Fibroblast of skin of right quadriceps (primary cell): ENCODE results near the gene GSTO2.

Source experiments
- DNase-seq: peaks from one replicate; pipeline ENCODE4 v3.0.0-alpha.2; 2013

Gene GSTO2

DNA sequence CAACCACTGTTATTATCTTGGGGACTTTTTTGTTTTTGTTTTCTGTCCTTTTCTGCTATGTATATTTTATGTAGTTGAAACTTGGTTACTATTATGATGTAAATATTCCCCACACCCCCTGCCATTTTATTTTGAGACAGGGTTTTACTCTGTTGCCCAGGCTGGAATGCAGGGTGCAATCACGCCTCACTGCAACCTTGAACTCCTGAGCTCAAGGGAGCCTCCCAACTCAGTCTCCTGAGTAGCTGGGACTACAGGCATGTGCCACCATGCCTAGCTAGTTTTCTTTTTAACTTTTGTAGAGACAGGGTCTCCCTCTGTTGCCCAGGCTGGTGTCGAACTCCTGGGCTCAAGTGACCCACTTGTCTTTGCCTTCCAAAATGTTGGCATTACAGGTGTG, 18.0 kb downstream of the GSTO2 start:
- DNase-seq = no peak

DNA sequence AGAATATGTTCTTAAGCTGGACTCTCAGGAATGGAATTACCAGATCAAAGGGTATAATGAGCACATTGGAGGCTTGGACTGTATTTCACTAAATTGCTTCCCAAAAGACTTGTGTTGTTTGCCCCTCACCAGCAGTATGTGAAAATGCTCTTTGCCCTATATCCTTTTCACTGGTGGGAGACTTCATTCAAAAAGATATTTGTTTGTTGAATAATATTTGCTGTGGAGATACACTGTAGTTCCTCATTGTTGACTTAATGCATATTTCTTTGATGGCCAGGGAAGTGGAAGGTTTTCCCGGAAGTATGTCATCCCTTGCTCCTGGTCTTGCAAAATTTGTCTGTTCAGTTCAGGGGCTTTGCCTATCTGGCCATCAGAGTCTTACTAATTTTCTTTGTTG, 19.4 kb downstream of the GSTO2 start:
- no peak for DNase-seq

GRCh38 chr10:104291439-104291951, 22.5 kb downstream of the GSTO2 start:
- peak; percentile 87 for DNase-seq

- peak; percentile 64 for DNase-seq
Measured at GRCh38 chr10:104293011-104293410, 24.0 kb downstream of the GSTO2 start.

DNA sequence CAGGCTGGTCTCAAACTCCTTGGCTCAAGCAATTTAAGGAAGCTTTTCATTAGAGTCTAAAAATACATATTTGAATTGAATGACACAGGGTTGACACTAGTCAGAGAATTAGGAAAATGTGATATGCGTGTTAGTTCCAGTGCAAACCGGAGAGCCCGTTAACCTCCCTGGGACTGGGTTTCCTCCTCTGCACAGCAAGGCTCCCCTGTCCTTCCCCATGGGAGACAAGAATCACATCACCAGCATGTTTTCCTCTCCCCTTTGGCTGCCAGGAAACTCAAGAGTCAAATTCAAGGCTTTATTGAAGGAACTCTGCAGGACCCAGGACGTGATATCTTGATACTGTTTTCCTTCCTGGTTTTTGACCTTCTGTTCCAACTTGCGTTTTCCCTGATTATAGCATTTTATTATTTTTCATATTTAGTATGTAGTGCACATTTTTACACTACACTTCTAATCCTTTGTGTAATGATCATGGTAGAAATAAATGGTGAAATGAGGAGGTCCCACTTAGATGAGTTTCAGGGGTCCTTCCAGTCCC, 24.9 kb downstream of the GSTO2 start:
- DNase-seq = no peak

DNA sequence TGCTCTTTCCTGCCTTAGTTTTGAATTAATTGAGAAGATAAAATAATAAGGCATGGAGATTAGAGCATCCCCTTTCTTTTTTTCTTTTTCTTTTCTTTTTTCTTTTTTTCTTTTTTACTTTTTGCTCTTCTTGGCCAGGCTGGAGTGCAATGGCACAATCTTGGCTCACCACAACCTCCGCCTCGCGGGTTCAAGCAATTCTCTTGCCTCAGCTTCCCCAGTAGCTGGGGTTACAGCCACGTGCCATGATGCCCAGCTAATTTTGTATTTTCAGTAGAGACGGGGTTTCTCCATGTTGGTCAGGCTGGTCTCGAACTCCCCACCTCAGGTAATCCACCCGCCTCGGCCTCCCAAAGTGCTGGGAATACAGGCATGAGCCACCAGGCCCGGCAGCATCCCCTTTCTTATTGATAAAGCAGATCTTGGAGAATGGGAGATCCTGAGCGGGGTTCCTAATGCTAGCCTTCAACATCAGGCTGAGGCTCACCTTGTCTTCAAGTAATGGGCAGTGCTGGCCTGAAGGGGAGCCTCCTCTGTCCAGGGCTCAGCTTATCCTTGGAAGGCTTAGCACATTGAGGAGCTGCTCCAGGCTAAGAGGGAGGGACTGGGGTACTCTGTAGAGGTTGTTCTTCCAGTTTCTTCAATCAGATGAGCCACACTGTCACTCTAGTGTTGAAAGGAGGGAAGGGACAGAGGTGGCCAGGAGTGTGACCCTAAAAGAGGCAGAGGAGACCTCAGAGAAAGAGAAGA, 27.9 kb downstream of the GSTO2 start:
- DNase-seq = no peak

- peak; percentile 93 for DNase-seq
Measured at GRCh38 chr10:104297697-104298660, 29.0 kb downstream of the GSTO2 start.

- peak; percentile 71 for DNase-seq
Measured at GRCh38 chr10:104299031-104299904, 30.3 kb downstream of the GSTO2 start.

GRCh38 chr10:104300002-104300735, 31.2 kb downstream of the GSTO2 start:
- peak; percentile 97 for DNase-seq

- peak; percentile 98 for DNase-seq
Measured at GRCh38 chr10:104300736-104301292, 31.8 kb downstream of the GSTO2 start.

DNA sequence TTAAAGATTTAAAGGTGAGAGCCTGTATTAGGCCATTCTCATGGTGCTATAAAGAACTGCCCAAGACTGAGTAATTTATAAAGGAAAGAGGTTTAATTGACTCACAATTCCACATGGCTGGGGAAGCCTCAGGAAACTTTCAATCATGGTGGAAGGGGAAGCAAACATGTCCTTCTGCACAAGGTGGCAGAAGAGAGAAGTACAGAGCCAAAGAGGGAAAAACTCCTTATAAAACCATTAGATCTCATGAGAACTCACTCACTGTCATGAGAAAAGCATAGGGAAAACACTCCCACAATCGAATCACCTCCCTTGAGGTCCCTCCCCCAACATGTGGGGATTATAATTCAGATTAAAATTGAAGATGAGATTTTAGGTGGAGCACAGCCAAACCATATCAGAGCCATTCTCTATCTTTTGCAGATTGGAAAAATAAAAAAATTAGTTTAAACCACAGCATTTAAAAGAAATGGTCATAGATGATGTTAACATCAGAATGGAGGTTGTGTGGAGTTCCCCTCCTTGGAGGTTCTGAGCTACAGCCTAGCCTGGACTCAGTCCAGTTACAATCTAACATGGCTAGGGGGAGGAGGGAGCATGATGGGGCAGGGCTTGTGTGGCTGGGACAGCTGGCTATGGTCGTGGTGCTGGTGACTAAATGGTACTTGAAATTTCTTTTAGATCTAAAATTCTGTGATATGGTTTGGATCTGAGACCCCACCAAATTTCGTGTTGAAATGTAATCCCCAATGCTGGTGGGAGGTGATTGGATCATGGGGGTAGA, 33.1 kb downstream of the GSTO2 start:
- no peak for DNase-seq

DNA sequence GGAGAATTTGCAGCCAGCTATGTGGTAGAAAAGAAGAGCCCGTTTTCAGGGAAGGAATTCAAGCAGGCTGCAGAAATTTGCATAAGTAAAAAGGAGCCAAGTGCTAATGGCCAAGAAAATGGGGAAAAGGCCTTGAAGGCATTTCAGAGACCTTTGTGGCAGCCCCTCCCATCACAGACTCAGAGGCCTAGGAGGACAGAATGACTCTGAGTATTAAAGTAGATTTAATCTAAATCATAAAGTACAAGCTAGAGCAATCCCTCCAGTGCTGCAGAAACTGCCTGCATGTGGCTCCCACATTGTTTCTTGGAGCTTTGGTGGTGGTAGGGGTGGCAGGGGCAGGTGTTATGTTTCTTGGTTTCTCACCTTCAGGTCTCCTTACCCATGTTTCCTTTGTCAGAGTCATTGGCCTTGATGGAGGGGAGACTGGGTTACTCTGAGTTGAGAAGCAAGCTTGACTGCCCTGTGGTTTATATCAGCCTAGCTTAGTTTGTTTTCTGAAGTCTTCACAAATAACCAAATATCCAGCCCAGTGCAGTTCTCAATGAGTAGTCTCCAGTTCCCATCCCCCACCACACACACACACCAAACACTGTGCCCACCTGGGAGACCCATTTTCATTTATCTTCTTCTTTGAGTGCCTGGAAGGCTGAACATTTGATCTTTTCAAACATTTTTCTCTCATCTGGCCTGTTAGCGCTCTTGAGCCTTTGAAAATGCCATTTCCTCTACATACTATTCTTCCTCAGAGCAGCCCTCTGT, 34.8 kb downstream of the GSTO2 start:
- no peak for DNase-seq

DNA sequence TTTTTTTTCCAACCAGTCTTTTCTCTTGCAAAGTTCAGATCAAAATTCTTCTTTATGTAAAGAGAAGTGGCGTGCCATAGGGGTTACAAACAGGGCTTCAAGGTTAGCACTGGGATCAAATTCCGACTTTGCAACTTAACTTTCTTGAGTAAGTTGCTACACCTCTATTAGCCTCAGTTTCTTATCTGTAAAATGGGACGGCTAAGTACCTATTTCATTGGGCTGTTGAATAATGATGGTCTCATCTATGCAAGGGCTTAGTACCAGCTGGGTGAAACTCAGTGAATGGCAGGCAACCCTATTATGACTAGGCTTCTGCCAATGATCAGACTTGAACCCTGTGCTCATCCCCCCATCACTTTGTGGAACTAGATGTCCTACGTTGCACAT, 35.4 kb downstream of the GSTO2 start:
- no peak for DNase-seq

DNA sequence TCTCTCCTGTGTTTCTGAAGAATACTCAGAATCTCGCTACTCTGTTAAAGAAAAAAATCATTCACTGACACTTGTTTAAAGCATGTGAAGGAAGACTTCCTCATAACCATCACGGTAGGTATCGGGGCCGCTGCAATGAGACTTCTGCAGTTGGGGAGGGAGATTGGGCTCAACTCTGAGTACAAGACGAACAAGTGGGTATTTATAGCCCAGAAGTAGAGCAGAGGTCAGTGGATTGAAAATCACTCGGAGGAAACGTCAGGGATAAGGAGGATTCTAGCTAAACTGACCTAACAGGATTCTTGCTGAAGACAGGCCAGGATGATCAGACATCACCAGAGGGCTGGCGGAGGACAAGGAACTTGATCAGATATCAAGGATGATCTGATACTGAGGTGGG, 35.9 kb downstream of the GSTO2 start:
- DNase-seq = no peak

- no peak for DNase-seq
Measured at GRCh38 chr10:104306897-104307296, 37.9 kb downstream of the GSTO2 start.

GRCh38 chr10:104307576-104308438, 38.8 kb downstream of the GSTO2 start:
- peak; percentile 25 for DNase-seq

DNA sequence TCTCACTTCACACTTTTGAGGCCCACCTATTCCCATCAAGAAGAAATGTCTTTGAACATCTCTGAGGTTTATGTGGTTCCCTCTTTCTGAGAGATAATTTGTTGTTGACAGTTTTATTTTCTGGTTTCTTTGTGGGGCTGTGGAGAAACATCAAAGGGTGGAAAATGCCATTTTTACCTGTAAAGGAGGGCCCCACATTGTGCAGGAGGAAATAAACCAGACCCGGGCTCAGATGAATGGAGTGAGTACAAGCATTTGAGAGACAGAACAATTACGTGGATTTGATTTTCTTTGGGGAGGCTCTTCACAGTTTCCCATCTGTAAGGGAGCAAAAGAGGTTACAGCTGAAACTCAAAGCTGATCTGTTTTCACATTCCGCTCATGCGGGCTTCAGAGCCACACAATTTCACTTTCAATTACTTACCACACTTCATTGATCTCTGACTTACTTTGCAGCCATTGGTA, 39.5 kb downstream of the GSTO2 start:
- DNase-seq = no peak
